HUES6 (cell line): ENCODE data around the gene ZNF775.

ENCODE experiments used
- H3K27ac ChIP-seq: 2 replicates; pipeline ENCODE4 v1.7.0; 2013; ENCODE audit warnings: low read depth, mild to moderate bottlenecking, low read length, inconsistent platforms
- H3K27me3 ChIP-seq: 2 replicates; pipeline ENCODE4 v1.6.1; 2013; ENCODE audit warnings: low read length; ENCODE audit not compliant: control insufficient read depth, insufficient read depth
- H3K36me3 ChIP-seq: 2 replicates; pipeline ENCODE4 v1.6.1; 2013; ENCODE audit warnings: low read length; ENCODE audit not compliant: control insufficient read depth, insufficient read depth
- H3K4me1 ChIP-seq: 2 replicates; pipeline ENCODE4 v1.6.1; 2013; ENCODE audit warnings: low read length; ENCODE audit not compliant: control insufficient read depth, insufficient read depth
- H3K4me3 ChIP-seq: 2 replicates; pipeline ENCODE4 v1.5.1; 2013; ENCODE audit warnings: low read depth, low read length
- H3K9ac ChIP-seq: one replicate; pipeline ENCODE4 v1.6.1; 2013; ENCODE audit warnings: mild to moderate bottlenecking, low read length
- H3K9me3 ChIP-seq: 2 replicates; pipeline ENCODE4 v1.6.1; 2013; ENCODE audit warnings: low read depth, low read length; ENCODE audit not compliant: control insufficient read depth, insufficient read depth

The ZNF775 gene

GRCh38 chr7:150377635-150378034, 1.5 kb upstream of the ZNF775 start:
- no peaks in the 10 kb centered on the region for H3K27me3 ChIP-seq
- H3K9ac ChIP-seq, result no peak overlapping the region
- H3K4me3 ChIP-seq, result peak overlapping the region; percentile 76; the same call in 1 of the 2 replicates
- peaks cover 70% of the 10 kb centered on the region for H3K4me1 ChIP-seq
- peaks cover 21% of the 10 kb centered on the region for H3K36me3 ChIP-seq
- H3K9me3 ChIP-seq, result no peaks in the 10 kb centered on the region
- peak overlapping the region; percentile 98; the same call in 1 of the 2 replicates for H3K27ac ChIP-seq

DNA sequence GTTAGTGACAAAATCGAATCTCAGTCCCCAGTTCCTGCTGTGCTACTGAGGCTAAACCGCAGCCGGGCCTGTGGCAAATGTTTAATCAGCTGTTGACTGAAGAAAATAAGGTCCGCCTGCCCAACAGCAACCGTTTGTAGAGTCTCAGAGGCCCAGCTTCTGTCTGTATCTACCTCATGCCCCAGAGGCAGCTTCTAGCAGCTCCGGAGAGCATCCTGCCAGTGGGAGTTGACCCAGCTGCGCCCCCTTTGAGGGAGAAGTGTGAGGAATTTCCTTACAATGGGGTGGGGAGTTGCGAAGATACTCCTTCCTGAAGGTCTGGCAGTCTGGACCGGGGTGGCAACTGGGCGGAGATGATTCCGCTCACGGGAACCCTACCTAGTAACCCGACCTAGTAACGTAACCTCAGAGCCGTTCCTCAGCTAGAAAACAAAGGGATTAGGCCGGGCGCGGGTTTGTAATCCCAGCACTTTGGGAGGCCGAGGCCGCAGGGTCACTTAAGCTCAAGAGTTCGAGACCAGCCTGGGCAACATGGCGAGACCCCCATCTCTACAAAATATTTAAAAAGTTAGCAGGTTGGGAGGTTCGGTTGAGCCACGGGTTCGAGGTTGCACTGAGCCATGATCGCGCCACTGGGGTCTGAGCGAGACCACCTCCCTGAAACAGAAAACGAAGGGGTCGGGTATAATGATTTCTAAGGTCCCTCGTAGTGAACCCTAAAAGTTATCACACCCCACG, 846 bp upstream of the ZNF775 start:
- Histone ChIP-seq H3K27me3 (no peaks in the 10 kb centered on the region), H3K9me3 (no peaks in the 10 kb centered on the region), H3K4me3 (peak overlapping the region; percentile 76), H3K36me3 (peaks cover 14% of the 10 kb centered on the region), H3K9ac (peak overlapping the region; percentile 92), H3K27ac (peak overlapping the region; percentile 98), H3K4me1 (peaks cover 70% of the 10 kb centered on the region)

DNA sequence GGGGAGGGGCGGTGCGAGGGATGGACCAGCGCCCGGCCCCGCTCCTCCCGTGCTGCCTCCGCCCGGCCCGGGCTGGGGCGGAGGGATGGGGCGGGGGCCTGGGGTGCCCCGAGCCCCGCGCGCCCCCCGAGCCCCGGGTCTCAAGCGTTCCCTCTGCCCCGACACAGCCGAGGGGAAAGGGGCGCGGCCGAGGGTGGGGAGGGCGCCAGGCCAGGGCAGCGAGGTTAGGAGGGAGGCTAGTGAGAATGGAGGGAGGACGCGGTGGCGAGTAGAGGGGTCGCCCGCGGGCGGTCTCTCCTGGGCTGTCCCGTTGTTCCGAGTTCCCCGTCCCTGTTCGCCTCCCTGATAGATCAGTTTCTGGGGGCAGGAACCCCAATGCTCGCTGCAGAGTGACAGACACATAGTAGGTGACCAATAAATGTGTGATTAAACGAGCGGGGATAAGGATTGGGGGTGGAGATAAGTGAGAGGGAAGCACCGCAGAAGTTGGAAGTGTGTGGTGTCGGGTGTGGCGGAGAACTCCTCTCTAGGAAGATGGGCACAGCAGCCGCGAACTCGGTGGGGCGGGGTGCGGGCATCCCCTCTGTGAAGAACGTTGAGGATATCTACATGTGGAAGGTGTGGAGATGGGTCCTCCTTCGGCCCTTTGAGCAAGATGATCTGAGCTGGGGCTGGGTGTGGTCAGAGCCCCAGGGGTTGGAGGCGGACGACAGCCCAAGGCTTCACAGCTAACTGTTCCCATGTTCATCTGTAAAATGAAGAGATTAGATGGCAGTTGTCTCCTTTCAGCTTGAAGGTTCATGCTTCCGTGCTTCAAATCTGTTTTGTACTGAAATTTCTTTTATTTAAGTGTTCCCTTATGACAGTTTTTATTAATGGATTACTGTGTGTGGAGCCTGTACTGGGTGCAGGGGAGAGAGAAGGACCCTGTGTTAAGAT, 580 bp downstream of the ZNF775 start:
- peak overlapping the region; percentile 57; the same call in 1 of the 2 replicates for H3K27ac ChIP-seq
- H3K9ac ChIP-seq, result peak overlapping the region; percentile 87
- H3K27me3 ChIP-seq, result no peaks in the 10 kb centered on the region
- peaks cover 68% of the 10 kb centered on the region for H3K4me1 ChIP-seq
- peak overlapping the region; percentile 87 for H3K4me3 ChIP-seq
- H3K36me3 ChIP-seq, result peaks cover under 1% of the 10 kb centered on the region; the same call in 1 of the 2 replicates
- no peaks in the 10 kb centered on the region for H3K9me3 ChIP-seq

DNA sequence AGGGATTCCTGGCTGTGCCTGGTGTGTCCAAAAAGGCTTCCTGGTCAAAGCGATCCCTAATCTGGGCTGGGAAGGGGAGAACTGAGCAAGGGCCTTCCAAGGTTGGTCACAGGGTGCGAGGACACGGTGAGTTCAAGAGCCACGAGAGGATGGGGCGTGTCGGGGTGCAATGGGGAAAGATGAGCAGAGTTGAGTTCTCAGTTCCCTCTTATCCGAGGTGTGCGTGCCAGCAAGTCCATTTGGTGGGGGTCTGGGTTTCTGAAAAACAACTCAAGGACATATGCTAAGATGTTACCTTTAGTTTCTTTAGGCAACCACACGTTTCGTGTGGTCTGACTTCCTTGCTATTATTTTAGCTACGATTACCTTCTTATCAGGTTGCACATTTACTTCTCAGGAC, 1.3 kb downstream of the ZNF775 start:
- no peak overlapping the region for H3K27ac ChIP-seq
- H3K36me3 ChIP-seq, result peaks cover under 1% of the 10 kb centered on the region; the same call in 1 of the 2 replicates
- peak overlapping the region; percentile 87 for H3K4me3 ChIP-seq
- H3K4me1 ChIP-seq, result peaks cover 75% of the 10 kb centered on the region
- no peaks in the 10 kb centered on the region for H3K9me3 ChIP-seq
- H3K9ac ChIP-seq, result peak overlapping the region; percentile 87
- no peaks in the 10 kb centered on the region for H3K27me3 ChIP-seq

DNA sequence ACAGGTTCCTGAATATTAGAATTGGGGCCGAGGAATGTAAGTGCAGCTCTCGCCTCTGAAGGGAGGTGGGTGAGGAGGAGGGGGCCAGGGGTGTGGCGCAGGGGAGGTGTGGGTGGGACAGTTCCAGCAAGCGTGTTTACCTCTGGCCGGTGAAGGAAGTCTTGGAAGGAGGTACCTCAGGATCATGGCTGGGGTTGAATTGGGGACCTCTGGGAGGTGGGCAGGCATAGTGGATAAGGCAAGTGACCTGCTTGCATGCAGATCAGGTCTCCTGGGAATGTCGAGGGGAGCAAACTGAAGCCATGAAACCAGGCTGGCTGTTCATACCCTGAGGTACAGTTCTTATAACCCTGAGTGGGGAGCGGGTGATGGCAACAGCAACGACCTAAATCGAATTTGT, 2.0 kb downstream of the ZNF775 start:
- peak overlapping the region; percentile 87; the same call in 1 of the 2 replicates for H3K4me3 ChIP-seq
- no peaks in the 10 kb centered on the region for H3K9me3 ChIP-seq
- no peaks in the 10 kb centered on the region for H3K27me3 ChIP-seq
- H3K4me1 ChIP-seq, result peaks cover 74% of the 10 kb centered on the region
- peak overlapping the region; percentile 87 for H3K9ac ChIP-seq
- peaks cover 4% of the 10 kb centered on the region; the same call in 1 of the 2 replicates for H3K36me3 ChIP-seq
- H3K27ac ChIP-seq, result no peak overlapping the region

DNA sequence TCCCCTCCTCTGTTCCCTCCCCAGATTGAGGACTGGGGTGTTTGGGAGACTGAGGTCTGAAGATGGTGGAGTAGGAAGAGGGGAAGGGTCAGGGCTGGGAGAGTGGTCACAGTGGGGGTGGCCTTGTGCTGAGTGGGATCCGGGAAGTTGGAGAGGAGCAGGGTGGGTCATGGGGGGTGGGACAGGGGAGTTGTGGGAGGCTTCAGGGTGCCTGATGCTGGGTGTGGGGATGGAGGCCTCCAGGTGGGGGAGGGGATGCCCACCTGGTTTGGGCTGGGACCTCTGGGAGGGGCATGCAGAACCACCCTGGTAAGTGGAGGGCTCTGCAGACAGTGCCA, 2.6 kb downstream of the ZNF775 start:
- no peak overlapping the region for H3K4me3 ChIP-seq
- H3K27me3 ChIP-seq, result no peaks in the 10 kb centered on the region
- peaks cover 74% of the 10 kb centered on the region for H3K4me1 ChIP-seq
- peaks cover 4% of the 10 kb centered on the region; the same call in 1 of the 2 replicates for H3K36me3 ChIP-seq
- no peaks in the 10 kb centered on the region for H3K9me3 ChIP-seq
- no peak overlapping the region for H3K9ac ChIP-seq
- no peak overlapping the region for H3K27ac ChIP-seq

GRCh38 chr7:150382123-150382843, 3.2 kb downstream of the ZNF775 start:
- no peaks in the 10 kb centered on the region for H3K9me3 ChIP-seq

GRCh38 chr7:150382844-150383225, 3.7 kb downstream of the ZNF775 start:
- H3K9me3 ChIP-seq, result no peaks in the 10 kb centered on the region

More at GRCh38 chr7:150382123-150382843, 3.2 kb downstream of the ZNF775 start:
- H3K4me3 ChIP-seq, result no peak overlapping the region
- H3K27ac ChIP-seq, result no peak overlapping the region
- peaks cover 70% of the 10 kb centered on the region for H3K4me1 ChIP-seq
- H3K9ac ChIP-seq, result peak overlapping the region; percentile 31
- H3K27me3 ChIP-seq, result no peaks in the 10 kb centered on the region
- peaks cover 4% of the 10 kb centered on the region; the same call in 1 of the 2 replicates for H3K36me3 ChIP-seq

DNA sequence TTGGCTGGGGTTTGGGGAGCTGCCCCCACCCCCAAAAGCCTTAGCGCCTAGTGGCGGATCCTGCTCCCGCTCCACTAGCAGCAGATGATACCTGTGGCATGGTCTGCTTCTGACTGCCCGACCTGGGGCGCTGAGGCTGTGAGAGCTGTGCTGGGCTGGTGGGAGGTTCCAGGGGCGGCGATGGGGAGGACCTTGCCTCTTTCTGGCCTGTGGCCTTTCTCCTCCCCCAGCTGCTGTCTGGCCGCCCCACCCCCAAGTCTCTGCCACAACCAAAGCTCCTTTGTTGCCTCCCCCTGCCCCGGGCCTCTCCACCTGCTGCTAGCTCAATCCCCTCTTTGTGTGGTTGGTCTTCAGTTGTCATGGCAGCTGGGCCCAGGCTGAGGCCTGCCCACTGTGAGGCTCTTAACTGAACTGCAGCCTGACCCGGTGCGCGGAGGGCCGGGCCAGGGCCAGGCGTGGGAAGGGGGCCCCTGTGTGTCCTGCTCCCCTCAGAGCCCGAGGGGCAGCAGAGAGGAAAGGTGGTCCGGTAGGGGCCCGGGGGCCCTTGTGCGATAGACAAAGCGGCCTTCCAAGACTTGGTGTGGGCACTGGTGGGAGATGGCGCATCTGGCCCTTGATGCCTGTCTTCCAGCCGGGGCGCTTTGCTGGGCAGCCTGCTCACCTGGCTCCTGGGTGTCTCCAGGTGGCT, 4.7 kb downstream of the ZNF775 start:
- H3K4me1 ChIP-seq, result peaks cover 62% of the 10 kb centered on the region
- H3K36me3 ChIP-seq, result peaks cover 9% of the 10 kb centered on the region; the same call in 1 of the 2 replicates
- H3K9me3 ChIP-seq, result no peaks in the 10 kb centered on the region
- H3K4me3 ChIP-seq, result peak overlapping the region; percentile 32; the same call in 1 of the 2 replicates
- H3K27ac ChIP-seq, result peak overlapping the region; percentile 86
- peak overlapping the region; percentile 47 for H3K9ac ChIP-seq
- H3K27me3 ChIP-seq, result no peaks in the 10 kb centered on the region

More at GRCh38 chr7:150382844-150383225, 3.7 kb downstream of the ZNF775 start:
- Histone ChIP-seq H3K9ac (no peak overlapping the region), H3K27ac (no peak overlapping the region), H3K36me3 (peaks cover 4% of the 10 kb centered on the region; the same call in 1 of the 2 replicates), H3K27me3 (no peaks in the 10 kb centered on the region), H3K4me1 (peaks cover 64% of the 10 kb centered on the region), H3K4me3 (no peak overlapping the region)
